GM21528 (cell line): Measurements from ENCODE around the gene SEPTIN7.
"Not testable (repeated sequence)": the region's sequence is repeated elsewhere in the genome, so short reads cannot be mapped to it uniquely, and the experiment has no call there.

ENCODE experiments used
- ATAC-seq: cut with Tn5 transposase; IDR thresholded peaks from one replicate; pipeline ENCODE4 v1.9.1; 2021; ENCODE audit warnings: mild to moderate bottlenecking, moderate library complexity; ENCODE audit not compliant: unreplicated experiment, low FRiP score

SEPTIN7 gene

GRCh38 chr7:35800718-35801391 is at the start of gene SEPTIN7:
Gene SEPTIN7 (plus strand): TSS chr7:35801057. CDS start chr7:35801210, 153 bp downstream.
- peak; percentile 85 for ATAC-seq

DNA sequence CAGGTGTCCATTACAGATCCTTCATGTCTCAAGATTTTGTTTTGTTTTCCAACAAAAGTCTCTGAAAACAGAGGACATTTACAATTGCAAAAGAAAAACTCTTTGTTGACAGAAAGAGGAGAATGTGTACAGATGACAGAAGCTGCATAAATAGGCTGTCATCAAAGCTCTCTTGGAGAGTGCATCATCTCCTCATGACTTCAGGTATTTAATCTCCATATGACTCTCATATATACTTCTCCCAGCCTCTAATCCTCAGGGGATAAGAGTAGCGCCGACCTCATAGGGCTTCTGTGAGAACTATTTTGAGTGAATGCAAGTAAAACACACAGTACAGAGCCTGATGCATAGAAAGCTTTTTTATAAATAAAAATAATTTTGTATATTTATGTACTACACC is 48.1 kb upstream of the SEPTIN7 start:
- no peak for ATAC-seq

DNA sequence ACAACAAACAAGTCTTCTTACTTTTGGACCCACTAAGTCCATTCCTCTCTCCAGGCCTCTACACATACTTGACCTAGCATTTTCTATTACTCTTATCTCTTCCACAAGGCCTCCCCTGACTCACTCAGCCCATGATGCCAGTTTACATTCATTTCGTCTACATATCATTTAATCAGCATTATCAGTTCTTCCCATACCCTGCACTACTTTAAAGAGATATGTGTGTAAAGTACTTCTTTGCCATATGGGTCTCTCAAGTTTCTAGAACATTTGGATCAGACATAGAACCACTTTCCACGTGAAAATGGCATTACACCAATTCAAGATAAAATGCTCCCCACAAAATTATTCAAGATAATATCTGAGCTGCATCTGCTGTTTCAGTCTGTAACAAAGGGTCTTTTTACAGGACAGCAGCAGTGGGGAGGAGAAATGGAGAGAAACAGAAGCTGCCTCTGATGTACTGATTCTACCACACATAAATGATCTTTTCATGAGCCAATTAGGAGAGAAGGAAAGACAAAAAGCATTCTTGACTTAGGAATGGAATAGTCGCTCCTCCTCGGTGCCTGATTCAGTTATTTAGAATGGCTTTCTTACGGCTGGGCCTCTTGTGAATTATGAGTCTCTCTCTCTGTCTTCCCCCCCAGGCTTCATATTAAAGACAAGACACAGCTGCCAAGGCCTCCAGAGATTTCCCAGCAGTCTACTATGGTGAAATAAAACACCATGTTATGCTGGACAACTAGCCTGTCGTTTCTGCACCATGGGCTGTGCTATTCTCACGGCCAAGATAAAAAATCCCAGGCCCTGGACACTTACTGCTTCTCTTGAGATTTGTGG is 46.9 kb upstream of the SEPTIN7 start:
- ATAC-seq = no peak

GRCh38 chr7:35754741-35755140 is 46.1 kb upstream of the SEPTIN7 start:
- no peak for ATAC-seq

DNA sequence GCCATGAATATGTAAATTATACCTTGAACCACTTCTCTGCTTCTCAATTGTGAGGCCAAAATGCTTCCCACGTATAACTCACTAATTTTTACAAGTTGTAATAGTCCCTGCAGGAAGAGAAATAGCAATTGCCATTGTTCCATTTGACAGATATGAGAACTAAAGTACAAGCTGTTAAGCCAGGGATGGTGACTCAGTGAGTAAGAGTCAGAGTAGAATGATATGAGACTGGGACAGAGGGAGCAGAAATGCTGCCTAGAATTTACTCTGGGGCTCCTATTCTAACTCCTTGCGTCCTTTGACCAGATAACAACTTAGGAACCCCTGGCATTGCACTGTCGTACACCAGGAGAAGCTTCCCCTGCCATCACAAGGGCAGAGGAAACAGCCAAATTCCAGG is 45.1 kb upstream of the SEPTIN7 start:
- ATAC-seq = no peak

GRCh38 chr7:35756453-35756852 is 44.4 kb upstream of the SEPTIN7 start:
- ATAC-seq = not testable (repeated sequence)

GRCh38 chr7:35757574-35757973 is 43.3 kb upstream of the SEPTIN7 start:
- ATAC-seq = no peak

- no peak for ATAC-seq
These were observed 42.4 kb upstream of the SEPTIN7 start for GRCh38 chr7:35758421-35758820.

DNA sequence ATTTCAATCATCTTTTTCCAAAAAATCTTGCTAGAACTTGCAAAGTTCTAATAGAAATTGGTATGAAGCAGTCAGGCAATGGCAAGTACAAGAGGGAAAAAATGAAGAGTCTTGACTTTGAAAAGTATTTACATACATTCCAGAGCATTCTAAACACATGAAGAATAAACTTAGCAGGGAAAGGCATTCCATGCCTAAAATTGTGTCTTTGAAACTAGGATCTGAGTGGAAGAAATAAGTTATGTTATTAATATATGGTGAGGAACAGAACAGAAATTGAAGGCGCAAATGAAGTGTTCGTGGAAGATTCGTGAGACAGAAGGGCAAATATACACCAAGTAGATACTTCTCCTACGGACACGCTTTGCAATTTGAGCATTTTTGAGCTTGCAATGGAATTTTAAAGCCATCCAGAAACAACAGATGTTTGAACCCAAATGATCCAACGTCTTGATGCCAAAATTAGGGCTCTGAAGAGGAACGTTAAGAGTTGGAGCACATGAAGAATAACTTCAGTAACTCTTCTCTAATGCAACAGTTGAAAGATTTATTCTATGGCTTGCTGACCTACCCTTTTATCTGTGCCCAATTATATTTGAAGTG is 40.6 kb upstream of the SEPTIN7 start:
- no peak for ATAC-seq

- no peak for ATAC-seq
These were observed 38.8 kb upstream of the SEPTIN7 start for GRCh38 chr7:35761871-35762677.

GRCh38 chr7:35762781-35763180 is 38.1 kb upstream of the SEPTIN7 start:
- no peak for ATAC-seq

DNA sequence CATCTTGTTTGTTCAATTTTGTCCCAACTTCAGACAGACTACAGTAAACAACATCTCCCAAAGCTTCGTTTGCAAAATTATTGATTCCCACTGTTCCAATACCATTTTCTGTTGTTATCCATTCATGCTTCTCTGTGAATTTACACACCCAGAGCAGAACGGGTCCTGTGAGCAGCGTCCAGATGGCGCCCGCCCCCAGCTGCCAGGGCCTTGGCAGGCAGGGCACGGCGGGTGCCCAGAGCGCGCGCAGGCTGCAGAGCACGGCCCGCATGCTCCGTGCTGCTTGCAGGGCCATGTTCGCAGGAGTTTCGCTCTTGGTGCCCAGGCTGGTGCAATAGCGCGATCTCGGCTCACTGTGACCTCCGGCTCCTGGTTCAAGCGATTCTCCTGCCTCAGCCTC is 32.5 kb upstream of the SEPTIN7 start:
- no peak for ATAC-seq

DNA sequence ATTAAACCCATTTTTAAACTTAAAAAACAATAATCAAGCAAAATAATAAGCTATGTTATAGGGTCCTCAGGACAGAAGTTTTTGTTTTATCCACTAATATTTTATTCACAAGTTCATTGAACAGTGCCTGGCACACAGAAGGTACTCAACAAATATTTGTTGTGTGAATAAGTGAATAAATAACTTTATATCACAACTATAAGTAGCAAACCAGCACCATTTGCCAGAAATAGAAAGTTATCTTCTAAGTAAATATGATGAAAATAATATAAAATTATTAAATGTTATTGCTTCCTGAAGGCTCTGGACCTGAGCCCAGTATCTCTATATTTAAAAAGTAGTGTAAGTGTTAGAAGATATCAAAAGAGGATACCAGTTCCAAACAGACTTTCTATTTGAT is 29.1 kb upstream of the SEPTIN7 start:
- ATAC-seq = no peak

- ATAC-seq = no peak
These were observed 26.9 kb upstream of the SEPTIN7 start for GRCh38 chr7:35773994-35774393.

DNA sequence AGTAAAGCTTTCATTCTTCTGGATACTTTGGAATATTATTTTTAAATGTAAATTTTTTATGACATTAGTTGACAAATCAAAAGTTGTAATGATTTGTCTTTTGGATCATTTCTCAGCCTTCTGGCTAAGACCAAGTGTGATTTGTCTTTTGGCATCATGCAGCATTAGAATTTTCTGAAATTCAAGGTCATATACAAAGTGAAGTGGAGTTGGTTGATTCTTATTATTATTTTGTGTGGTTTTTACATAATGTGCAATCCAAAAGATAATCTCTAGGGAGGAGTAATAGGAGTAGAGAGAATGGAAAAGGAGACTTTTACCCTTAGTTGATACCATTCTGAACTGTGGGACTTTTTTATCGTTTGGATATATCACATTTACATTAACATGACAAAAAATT is 24.2 kb upstream of the SEPTIN7 start:
- no peak for ATAC-seq

DNA sequence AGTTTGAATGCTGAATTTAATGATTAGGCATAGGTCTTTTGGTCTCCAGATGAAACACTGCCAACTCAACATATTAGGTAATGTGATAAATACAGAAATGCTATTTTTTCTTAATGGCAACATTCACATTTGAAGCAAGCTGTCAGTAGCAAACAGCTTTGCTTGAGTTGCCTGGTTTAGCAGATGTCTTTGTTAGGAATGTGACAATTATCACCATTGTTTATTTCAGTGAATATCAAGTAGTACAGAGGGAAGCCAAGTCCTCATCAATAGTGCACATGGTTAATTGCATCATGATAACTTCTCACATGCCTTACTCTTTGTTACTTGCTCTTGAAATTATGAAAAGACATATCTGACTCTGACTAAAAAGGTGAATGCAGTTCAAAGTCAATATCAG is 23.7 kb upstream of the SEPTIN7 start:
- no peak for ATAC-seq

DNA sequence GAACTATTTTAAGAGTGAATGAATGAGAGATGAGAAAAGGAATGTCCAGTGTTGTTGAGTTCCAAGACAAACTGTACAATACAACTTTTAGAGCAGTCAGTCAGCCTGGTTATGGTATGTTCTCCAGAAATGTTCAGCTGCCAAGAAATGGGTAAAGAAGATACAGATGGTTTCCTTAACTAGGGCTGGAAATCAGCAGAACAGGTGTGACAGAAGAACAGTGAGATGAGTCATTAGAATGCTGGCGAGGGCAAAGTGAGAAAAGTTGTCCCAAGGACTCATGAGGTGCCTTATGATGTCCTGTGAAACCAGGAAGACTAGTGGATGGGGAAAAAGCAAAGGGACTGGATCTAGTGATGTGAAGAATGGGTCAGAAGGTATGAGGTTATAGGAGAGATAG is 20.8 kb upstream of the SEPTIN7 start:
- no peak for ATAC-seq

DNA sequence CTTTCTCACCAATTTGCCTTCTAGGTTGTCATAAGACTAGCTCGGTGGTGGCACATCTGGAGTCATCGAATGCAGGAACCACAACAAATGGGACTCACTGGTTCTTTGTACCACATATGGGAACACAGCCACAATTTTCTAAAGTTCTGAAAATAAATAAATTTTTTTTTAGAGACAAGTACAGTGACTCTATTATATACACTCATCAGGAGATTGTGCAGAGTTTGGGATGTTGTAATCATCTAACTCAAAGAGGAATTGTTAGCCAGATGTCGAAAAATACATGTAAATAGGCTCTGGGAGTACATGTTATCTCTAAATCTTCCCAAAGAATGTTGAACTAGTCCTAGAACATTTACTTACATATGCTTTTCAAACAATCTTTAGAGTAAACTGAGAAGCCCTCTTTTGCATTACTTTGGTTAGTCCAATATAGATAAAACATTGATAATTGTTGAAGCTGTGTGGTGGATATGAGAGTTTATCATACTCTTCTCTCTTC is 19.6 kb upstream of the SEPTIN7 start:
- no peak for ATAC-seq

- no peak for ATAC-seq
These were observed 18.9 kb upstream of the SEPTIN7 start for GRCh38 chr7:35781767-35782515.

DNA sequence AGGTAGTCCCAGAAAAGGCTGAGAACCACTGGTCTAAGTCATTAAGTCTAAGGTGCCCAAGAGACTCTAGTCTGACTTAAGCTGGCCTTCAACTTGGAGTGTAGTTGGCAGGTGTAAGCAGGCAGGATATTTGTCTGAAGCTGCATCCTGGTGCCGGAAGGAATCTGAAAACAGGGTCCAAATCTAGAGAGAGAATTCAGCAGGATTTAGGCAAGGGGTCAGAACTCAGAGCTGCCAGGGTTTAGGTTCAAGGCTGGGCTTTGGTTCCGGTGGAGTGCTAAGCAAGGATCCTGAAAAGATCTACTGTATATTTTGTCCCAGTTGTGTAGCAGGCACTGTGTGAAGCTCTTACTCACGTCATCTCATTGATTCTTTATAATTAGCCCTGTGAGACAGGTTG is 16.5 kb upstream of the SEPTIN7 start:
- ATAC-seq = no peak
